Lower leg skin (tissue), 3 donors: Measurements from ENCODE around the gene FAAP24.

Source experiments
- CTCF ChIP-seq, 3 donors: fragments of 450-650 bp; IDR thresholded peaks; one replicate each; pipeline ENCODE4 v1.5.1; 2016; ENCODE audit warnings: antibody characterized with exemption in 3 of 3, mild to moderate bottlenecking in 3 of 3, moderate library complexity in 2 of 3
- POLR2A ChIP-seq, 2 donors: fragments of 450-650 bp; IDR thresholded peaks; one replicate each; pipeline ENCODE4 v1.6.1; 2016 to 2017; ENCODE audit warnings: antibody characterized with exemption in 2 of 2, mild to moderate bottlenecking in 1 of 2, moderate library complexity in 1 of 2

- TF ChIP-seq CTCF (IDR thresholded peaks at IDR 0.05): no peak
- no peak for TF ChIP-seq POLR2A (IDR thresholded peaks at IDR 0.05)
Measured at GRCh38 chr19:32977280-32977679, 5.2 kb downstream of the FAAP24 start.
